Kasumi-1 (cell line): ENCODE results near the gene ZNF43.
"Not testable (repeated sequence)": the region's sequence is repeated elsewhere in the genome, so short reads cannot be mapped to it uniquely, and the experiment has no call there.

Experiments
- DNase-seq, 2 experiments: peaks; one replicate each; lab custom pipeline; 2025; lab: John Stamatoyannopoulos, UW

Gene ZNF43

DNA sequence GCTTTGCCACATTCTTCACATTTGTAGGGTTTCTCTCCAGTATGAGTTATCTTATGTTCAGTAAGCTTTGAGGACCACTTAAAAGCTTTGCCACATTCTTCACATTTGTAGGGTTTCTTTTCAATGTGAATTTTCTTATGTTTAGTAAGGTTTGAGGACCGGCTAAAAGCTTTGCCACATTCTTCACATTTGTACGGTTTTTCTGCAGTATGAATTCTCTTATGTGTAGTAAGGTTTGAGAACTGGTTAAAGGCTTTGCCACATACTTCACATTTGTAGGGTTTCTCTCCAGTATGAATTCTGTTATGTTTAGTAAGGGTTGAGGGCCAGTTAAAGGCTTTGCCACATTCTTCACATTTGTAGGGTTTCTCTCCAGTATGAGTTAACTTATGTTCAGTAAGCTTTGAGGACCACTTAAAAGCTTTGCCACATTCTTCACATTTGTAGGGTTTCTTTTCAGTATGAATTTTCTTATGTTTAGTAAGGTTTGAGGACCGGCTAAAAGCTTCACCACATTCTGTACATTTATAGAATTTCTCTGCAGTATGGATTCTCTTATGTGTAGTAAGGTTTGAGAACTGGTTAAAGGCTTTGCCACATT, 27.5 kb downstream of the ZNF43 start:
- DNase-seq = not testable (repeated sequence)

DNA sequence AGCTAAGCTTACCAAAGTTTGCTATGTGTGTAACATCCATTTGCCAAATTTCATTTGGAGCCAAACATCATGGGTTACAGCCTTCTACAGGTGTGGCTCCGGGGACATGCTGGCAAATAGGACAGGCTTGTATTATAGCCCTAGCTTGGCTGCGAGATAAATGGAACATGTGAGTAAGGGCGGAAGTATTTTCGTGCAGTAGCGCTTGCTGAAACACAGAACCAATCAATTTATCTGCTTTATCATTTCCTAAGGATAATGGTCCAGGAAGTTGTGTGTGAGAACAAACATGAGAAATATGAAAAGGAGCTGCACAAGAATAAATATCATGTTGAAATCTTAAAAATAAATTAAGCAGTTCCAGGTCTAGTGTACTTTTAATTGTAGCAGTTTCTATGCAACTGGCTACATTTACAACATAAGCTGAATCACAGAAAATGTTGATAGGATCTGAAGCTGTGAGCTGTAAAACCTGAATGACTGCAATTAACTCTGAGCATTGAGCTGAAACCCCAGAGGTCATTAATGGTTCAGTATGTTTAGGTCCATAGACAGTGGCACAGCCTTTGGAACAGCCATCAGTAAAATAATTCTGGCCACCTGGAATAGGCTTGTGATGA, 46.4 kb downstream of the ZNF43 start:
- DNase-seq = no peak

DNA sequence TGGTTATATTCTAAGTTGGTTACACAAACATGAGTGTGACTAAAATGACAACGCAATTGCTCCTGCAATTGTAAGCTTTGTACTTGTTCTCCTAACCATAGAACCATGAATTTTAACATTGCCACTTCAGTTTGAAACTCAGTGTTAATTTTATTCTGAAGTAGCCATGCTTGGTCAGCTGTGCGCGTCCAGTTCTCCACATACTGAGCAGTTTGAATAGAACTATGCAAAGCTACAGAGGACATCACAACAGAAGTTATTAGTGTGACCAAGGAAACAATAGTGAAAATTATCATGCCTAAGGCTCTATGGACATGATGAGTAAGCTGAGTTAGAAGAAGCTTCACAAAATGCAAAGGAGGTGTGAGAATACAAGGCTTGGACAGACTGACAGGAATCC, 49.0 kb downstream of the ZNF43 start:
- DNase-seq = no peak

DNA sequence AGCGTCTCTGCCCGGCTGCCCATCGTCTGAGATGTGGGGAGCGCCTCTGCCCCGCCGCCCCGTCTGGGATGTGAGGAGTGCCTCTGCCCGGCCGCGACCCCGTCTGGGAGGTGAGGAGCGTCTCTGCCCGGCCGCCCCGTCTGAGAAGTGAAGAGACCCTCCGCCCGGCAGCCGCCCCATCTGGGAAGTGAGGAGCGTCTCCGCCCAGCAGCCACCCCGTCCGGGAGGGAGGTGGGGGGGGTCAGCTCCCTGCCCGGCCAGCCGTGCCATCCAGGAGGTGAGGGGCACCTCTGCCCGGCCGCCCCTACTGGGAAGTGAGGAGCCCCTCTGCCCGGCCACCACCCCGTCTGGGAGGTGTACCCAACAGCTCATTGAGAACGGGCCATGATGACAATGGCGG, 60.2 kb downstream of the ZNF43 start:
- not testable (repeated sequence) for DNase-seq

DNA sequence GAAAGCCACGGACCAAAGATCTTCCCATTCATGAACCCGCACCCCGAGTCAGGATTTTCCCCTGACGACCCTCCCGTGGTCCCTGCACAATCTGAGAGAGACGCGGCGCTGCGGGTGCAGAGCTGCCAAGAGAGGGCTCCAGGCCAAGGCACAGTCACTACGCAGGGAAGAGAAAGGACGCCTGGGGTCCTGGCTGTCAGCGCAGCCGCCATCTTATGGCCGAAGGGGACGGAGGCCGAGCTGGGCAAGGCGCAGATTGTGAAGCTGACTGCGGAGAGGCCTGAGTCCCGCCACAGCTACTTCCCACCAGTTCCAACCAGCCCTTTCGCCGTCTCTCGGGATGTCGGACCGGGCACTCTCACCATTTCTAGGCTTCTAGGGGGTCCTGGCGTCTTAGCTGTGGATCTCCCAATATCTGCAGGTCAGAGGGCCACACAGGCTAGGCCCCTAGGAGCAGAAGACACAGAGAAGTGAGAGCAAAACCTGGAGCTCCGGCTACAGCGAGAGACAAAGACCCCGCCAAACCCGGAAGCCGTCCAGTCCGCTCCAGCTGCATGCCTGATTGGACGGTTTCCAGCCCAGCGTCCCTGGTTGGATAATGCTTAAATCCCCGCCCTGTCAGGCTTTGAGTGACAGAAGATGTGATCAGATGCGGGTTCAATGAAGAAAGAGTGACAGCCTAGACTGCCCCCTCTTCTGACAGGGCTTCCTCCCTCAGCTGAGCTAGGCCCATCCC, 68.7 kb downstream of the ZNF43 start, which contains the start of gene ZNF100:
ZNF100 (minus strand) TSS at position 515 of the 736 bp plus-strand sequence; CDS start at position 365, 150 bp downstream.
- DNase-seq = peak; percentile 88 to 89

DNA sequence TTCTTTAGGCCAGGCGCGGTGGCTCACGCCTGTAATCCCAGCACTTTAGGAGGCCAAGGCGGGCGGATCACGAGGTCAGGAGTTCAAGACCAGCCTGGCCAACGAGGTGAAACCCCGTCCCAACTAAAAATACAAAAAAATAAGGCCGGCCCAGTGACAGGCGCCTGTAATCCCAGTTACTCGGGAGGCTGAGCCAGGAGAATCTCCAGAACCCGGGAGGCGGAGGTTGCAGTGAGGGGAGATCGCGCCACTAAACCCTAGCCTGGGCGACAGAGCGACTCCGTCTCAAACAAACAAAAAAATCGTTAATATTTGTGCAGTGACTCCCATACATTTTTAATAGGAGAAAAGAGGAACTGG, 69.3 kb downstream of the ZNF43 start:
- not testable (repeated sequence) for DNase-seq

DNA sequence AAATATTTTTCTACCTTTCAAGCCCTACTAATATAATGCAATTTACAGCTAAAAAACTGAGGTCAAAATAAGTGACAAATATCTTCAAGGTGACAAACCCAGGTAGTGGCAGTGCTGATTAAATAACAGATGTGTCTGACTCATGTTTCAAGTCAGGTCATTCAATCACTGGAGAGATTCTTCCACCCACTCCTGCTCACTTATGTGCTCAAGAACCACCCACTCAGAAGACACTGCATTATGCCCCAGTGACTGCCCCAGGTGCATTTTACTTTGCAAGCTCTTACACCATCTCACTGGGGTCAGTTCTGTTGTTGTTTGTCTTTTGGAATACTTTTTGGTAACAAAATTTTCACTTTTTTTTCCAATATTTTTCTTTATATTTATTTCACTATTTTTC, 70.8 kb downstream of the ZNF43 start:
- DNase-seq = no peak

DNA sequence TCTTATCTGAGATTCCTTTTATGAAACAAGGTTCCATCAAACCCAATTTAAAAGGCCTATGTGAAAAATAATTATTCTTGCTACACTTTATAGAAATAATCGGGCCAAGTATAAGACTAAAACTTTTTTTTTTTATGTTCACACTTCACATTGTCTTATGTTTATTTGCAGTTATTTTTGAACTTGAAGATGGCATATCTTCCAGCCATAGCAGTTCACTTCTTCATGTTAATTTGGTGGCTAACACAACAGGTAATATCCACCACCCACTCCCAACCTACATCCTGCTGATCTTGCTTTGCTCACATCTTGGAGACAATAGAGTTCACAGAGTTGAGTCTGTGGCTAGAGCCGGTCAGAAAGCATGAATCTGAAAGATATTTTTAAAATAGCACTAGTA, 74.4 kb downstream of the ZNF43 start:
- DNase-seq = not testable (repeated sequence)

DNA sequence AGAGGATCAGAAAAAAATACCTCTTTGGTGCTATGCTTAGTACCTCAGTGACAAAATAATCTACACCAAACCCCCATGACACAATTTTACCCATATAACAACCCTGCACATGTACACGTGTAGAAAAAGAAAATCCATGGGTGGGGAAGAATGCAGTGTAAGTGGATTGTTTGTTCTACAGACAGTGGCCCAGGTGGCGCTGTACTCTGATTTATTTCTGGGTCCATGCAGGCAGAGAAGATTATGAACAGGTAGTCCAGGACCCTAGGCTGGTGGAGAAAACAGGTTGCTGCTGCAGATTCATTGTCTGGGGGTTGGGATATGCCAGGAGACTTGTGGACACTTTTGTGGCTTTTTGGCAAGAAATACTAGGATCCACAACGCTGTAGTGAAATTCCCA, 77.7 kb downstream of the ZNF43 start:
- DNase-seq = no peak

- DNase-seq = not testable (repeated sequence)
Measured at GRCh38 chr19:21755555-21755954, 80.4 kb downstream of the ZNF43 start.
